Mesothelial cell of epicardium (in vitro differentiated cells): Measurements from ENCODE around the gene LCN6. TPM values are rescaled to one million over a fixed set of nuclear protein-coding genes. Genes with fewer than 3 reads are reported as not detected.
"Not testable (repeated sequence)": the region's sequence is repeated elsewhere in the genome, so short reads cannot be mapped to it uniquely, and the experiment has no call there.

Source experiments
- DNase-seq, 2 experiments: peaks; one replicate each; pipeline ENCODE4 v3.0.0; 2021; ENCODE audit warnings: low spot score in 2 of 2; ENCODE audit not compliant: unreplicated experiment in 2 of 2
- H3K27ac Mint-ChIP-seq: 2 replicates; pipeline ENCODE4 v1.8.0; 2021; ENCODE audit warnings: mixed read lengths
- H3K27me3 Mint-ChIP-seq: 2 replicates; pipeline ENCODE4 v1.8.0; 2021; ENCODE audit warnings: low read depth, mixed read lengths
- H3K36me3 Mint-ChIP-seq: 2 replicates; pipeline ENCODE4 v1.8.0; 2021; ENCODE audit warnings: mixed read lengths
- H3K4me1 Mint-ChIP-seq: 2 replicates; pipeline ENCODE4 v1.8.0; 2021; ENCODE audit warnings: mixed read lengths
- H3K4me3 Mint-ChIP-seq: 2 replicates; pipeline ENCODE4 v1.8.0; 2021; ENCODE audit warnings: mild to moderate bottlenecking, moderate library complexity, mixed read lengths
- H3K9me3 Mint-ChIP-seq: 2 replicates; pipeline ENCODE4 v1.8.0; 2021; ENCODE audit warnings: mixed read lengths
- CTCF ChIP-seq: fragments of 200-600 bp; sonication (generic); IDR thresholded peaks from one replicate; pipeline ENCODE4 v1.5.0; 2021; ENCODE audit warnings: antibody characterized with exemption; ENCODE audit not compliant: unreplicated experiment
- total RNA-seq: library from RNA; stranded (reverse); gene quantifications from 3 replicates; pipeline ENCODE4 v1.2.1, GENCODE V29; 2021

LCN6 gene, protein sequence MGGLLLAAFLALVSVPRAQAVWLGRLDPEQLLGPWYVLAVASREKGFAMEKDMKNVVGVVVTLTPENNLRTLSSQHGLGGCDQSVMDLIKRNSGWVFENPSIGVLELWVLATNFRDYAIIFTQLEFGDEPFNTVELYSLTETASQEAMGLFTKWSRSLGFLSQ
- not detected in 3 replicates for total RNA-seq

- Mint-ChIP-seq H3K36me3 (no peaks in the 10 kb centered on the region), H3K4me3 (no peak within 1 kb of the TSS), H3K27me3 (peaks cover 16% of the 10 kb centered on the region), H3K4me1 (no peaks in the 10 kb centered on the region), H3K9me3 (peaks cover 15% of the 10 kb centered on the region), H3K27ac (no peak within 1 kb of the TSS)
- TF ChIP-seq CTCF = no peak
- DNase-seq = no peak
These were observed at the start of gene LCN6 for GRCh38 chr9:136748201-136748600. LCN6 (minus strand) TSS chr9:136748525; CDS start chr9:136748483, 42 bp downstream.

GRCh38 chr9:136796775-136797347 is 48.5 kb upstream of the LCN6 start:
- H3K27me3 Mint-ChIP-seq, H3K9me3 Mint-ChIP-seq, H3K36me3 Mint-ChIP-seq: not testable (repeated sequence)
- DNase-seq = peak in 1 of 2 experiments; percentile 61
- Mint-ChIP-seq H3K27ac (peak overlapping the region; percentile 97), H3K4me1 (peaks cover 56% of the 10 kb centered on the region), H3K4me3 (peak overlapping the region; percentile 57)

- Mint-ChIP-seq H3K4me3 (peak within 1 kb of the TSS; percentile 57), H3K27me3 (no peaks in the 10 kb centered on the region), H3K36me3 (peaks cover 6% of the 10 kb centered on the region), H3K9me3 (no peaks in the 10 kb centered on the region), H3K4me1 (peaks cover 56% of the 10 kb centered on the region), H3K27ac (peak within 1 kb of the TSS; percentile 97)
- TF ChIP-seq CTCF = no peak
- DNase-seq = no peak
These were observed 48.0 kb upstream of the LCN6 start, which contains the start of gene CCDC183 for GRCh38 chr9:136796238-136796774. CCDC183 (plus strand) TSS chr9:136796338; CDS start chr9:136796398, 60 bp downstream.

DNA sequence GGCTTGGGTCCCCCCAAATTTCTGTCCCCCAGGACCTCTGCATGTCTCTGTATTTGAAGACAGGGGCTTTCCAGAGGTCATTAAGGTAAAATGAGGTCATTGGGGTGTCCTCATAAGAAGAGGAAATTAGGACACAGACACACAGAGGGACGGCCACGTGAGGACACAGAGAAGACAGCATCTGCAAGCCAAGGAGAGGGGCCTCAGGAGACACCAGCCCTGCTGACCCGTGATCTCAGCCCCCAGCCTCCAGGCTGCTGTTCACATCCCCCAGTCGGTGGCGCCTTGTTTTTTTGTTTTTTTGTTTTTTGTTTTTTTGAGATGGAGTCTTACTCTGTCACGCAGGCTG is 46.6 kb upstream of the LCN6 start:
- TF ChIP-seq CTCF = no peak
- H3K4me3 Mint-ChIP-seq = peak overlapping the region; percentile 22
- no peaks in the 10 kb centered on the region for H3K9me3 Mint-ChIP-seq
- H3K36me3 Mint-ChIP-seq = peaks cover 6% of the 10 kb centered on the region
- no peak for DNase-seq
- H3K4me1 Mint-ChIP-seq = peaks cover 52% of the 10 kb centered on the region
- peak overlapping the region; percentile 50 for H3K27ac Mint-ChIP-seq
- no peaks in the 10 kb centered on the region for H3K27me3 Mint-ChIP-seq

DNA sequence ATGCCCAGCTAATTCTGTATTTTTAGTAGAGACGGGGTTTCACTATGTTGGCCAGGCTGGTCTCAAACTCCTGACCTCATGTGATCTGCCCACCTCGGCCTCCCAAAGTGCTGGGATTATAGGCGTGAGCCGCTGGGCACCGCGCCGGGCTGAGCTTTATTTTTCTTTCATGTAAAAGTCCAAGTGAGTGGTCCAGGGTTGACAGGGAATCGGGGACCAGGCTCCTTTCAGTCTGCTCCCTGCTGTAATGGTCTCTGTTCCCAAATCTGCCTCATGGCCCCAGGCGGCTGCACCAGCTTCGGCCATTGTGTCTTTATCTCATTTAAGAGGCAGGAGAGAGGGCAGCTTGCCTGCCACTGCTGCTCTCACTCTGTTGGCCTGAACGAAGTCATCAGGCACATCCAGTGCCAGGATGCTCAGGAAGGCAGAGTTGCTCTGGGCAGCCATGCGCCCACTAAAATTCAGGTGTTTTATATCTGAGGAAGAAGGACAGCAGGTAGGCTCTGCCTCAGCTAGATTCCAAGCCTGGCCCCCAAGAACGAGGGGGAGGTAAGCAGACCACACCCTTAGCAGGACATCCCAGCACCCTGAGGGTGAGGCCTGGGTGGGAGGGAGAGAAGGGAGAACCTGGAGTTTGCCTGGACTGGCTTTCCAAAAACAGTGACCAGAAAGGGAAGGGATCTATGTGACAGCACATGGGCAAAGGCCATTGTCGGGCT is 46.1 kb upstream of the LCN6 start:
- H3K9me3 Mint-ChIP-seq = no peaks in the 10 kb centered on the region
- peak overlapping the region; percentile 50 for H3K27ac Mint-ChIP-seq
- H3K4me3 Mint-ChIP-seq = no peak overlapping the region
- H3K27me3 Mint-ChIP-seq = no peaks in the 10 kb centered on the region
- DNase-seq = no peak
- TF ChIP-seq CTCF = no peak
- peaks cover 56% of the 10 kb centered on the region for H3K4me1 Mint-ChIP-seq
- peaks cover 6% of the 10 kb centered on the region for H3K36me3 Mint-ChIP-seq
